ENCODE results near the gene CENPN. TPM values are rescaled to one million over a fixed set of nuclear protein-coding genes. Genes with fewer than 3 reads are reported as not detected.

Gene CENPN, protein sequence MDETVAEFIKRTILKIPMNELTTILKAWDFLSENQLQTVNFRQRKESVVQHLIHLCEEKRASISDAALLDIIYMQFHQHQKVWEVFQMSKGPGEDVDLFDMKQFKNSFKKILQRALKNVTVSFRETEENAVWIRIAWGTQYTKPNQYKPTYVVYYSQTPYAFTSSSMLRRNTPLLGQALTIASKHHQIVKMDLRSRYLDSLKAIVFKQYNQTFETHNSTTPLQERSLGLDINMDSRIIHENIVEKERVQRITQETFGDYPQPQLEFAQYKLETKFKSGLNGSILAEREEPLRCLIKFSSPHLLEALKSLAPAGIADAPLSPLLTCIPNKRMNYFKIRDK
- total RNA-seq (1 to 10 TPM; 8.7 to 9.7 TPM), total RNA-seq (2.1 to 97.7 (median 8.1) reads per million in 172 experiments)
- 3.0 TPM for polyA plus RNA-seq (2013, experiment 1 of 2)
- 4.8 TPM for polyA plus RNA-seq (2013, experiment 2 of 2)

DNA sequence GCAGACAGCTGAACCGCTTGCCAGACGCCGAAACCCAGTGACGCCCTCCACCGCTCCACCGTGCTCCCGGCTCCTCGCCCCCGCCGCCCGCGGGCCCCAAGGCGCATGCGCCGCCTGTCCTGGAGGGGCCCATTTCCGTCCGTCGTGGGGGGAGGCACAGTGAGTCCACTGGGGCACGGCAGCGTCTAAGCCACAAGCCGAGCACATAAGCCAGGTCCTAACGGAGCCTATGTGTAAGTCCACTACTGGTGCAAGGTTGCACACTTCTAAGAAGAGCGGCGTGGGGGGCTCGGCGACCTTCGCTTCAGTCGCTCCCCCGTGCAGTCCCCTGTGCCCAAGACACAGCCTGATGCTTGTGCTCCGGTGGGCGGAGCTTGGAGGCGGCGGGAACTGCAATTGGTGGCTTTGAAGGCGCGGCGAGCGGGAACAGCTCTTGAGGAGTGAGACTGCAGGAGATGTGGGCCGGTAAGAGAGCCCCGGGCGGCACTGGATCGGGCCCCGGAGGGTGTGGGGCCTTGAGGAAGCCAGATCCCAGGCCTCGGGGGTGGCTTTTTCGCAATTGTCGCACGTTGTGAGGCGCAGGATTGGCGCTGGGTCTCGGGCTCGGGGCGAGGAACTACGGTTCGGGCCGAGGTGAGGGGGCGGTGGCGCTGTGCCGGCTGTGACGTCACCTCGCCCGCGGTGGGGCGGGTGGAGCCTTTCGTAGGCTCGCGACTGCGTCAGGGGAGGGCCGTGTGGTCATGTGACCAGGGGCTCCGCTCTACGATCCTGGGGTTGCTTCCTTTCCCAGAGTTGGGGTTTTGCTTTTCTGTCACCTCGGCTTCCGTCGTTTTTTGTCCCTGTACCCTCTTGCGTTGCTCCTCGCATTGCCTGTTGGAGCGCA, at the start of gene CENPN, which contains the start of gene CMC2:
Gene CENPN (plus strand): TSS at position 402 of the 883 bp plus-strand sequence. CDS start 4,726 bp downstream, outside the sequence.
Gene CMC2 (minus strand): TSS at position 73 of the 883 bp plus-strand sequence. CDS start 9,491 bp downstream, outside the sequence.
- no peaks in the 10 kb centered on the region for H3K36me3 ChIP-seq (ENCODE audit: insufficient read depth, low read length)
- peaks cover 18% of the 10 kb centered on the region for H3K36me3 Mint-ChIP-seq (ENCODE audit: low read depth)
- POLR2A ChIA-PET = interaction anchor here (0.7 to 3.3 kb wide), 11 partner anchors 10 to 712 kb away, joined by 3 to 39 read pairs (median 5); partner anchors contain the start of genes ATMIN, C16orf46 and GAN
- H3K27me3 ChIP-seq (ENCODE audit: control insufficient read depth in 1 of 2, insufficient read depth in 2 of 2, low read length in 2 of 2) = no peaks in the 10 kb centered on the region
- CTCF ChIA-PET = interaction anchor here (1.2 to 7.9 kb wide), 2 partner anchors 9 to 29 kb away, joined by 4 to 80 read pairs; partner anchors contain the start of gene ATMIN
- H3K9me3 ChIP-seq (ENCODE audit: control insufficient read depth in 1 of 2, insufficient read depth in 1 of 2, low read length in 2 of 2) = no peaks in the 10 kb centered on the region
- H3K27ac ChIP-seq (ENCODE audit: low read depth in 1 of 2, low read length in 2 of 2) = peak within 1 kb of the TSS; percentile 94 to 99
- H3K4me1 ChIP-seq (ENCODE audit: insufficient read depth, low read length) = peaks cover 39% of the 10 kb centered on the region
- H3K4me3 Mint-ChIP-seq = peak within 1 kb of the TSS; percentile 90
- H3K4me1 Mint-ChIP-seq (ENCODE audit: low read depth) = peaks cover 46% of the 10 kb centered on the region
- H3K9me3 Mint-ChIP-seq = no peaks in the 10 kb centered on the region
- peak within 1 kb of the TSS; percentile 79 for H3K4me3 ChIP-seq (ENCODE audit: low read length)
- ATAC-seq (ENCODE audit: poor library complexity) (peak; percentile 77), DNase-seq (peak; percentile 96 to 99 (median 98))
- intact Hi-C loops (cut with DNase I, micrococcal nuclease) = loop anchor here (1.0 to 10.0 kb wide), 8 partner anchors 28 to 1158 kb away; partner anchors contain the start of genes C16orf46 (in 2 of the 2), GCSH (in 2 of the 2), ATMIN (in 1 of the 2) and CDYL2 (in 1 of the 2)
- TF ChIP-seq CTCF (IDR thresholded peaks at IDR 0.05) = no peak
- peak within 1 kb of the TSS; percentile 99 for H3K27ac Mint-ChIP-seq
- no peaks in the 10 kb centered on the region for H3K27me3 Mint-ChIP-seq

DNA sequence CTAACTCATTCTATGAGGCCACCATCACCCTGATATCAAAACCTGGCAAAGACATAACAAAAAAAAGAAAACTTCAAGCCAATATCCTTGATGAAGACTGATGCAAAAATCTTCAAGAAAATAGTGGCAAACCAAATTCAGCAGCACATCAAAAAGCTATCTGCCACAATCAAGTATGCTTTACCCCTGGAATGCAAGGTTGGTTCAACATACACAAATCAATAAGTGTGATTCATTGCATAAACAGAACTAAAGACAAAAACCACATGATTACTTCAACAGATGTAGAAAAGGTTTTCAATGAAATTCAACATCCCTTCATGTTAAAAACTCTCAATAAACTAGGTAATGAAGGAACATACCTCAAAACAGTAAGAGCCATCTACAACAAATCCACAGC, 48.7 kb upstream of the CENPN start:
- ATAC-seq (ENCODE audit: poor library complexity) (no peak), DNase-seq (no peak)
- TF ChIP-seq CTCF (IDR thresholded peaks at IDR 0.05) = no peak
- H3K9me3 Mint-ChIP-seq = peaks cover 40% of the 10 kb centered on the region
- H3K4me1 ChIP-seq (ENCODE audit: insufficient read depth, low read length) = no peaks in the 10 kb centered on the region
- H3K4me3 Mint-ChIP-seq = no peak overlapping the region
- no peaks in the 10 kb centered on the region for H3K36me3 ChIP-seq (ENCODE audit: insufficient read depth, low read length)
- peaks cover 12 to 29% of the 10 kb centered on the region in 2 experiments for H3K9me3 ChIP-seq (ENCODE audit: control insufficient read depth in 1 of 2, insufficient read depth in 1 of 2, low read length in 2 of 2)
- no peaks in the 10 kb centered on the region for H3K4me1 Mint-ChIP-seq (ENCODE audit: low read depth)
- ChIA-PET POLR2A (no interaction called here), CTCF (no interaction called here)
- intact Hi-C loops (cut with DNase I, micrococcal nuclease) = no loop called here
- H3K27ac Mint-ChIP-seq = no peak overlapping the region
- H3K27me3 Mint-ChIP-seq = no peaks in the 10 kb centered on the region
- H3K36me3 Mint-ChIP-seq (ENCODE audit: low read depth) = peaks cover 16% of the 10 kb centered on the region
- no peaks in the 10 kb centered on the region for H3K27me3 ChIP-seq (ENCODE audit: control insufficient read depth in 1 of 2, insufficient read depth in 2 of 2, low read length in 2 of 2)
- no peak overlapping the region for H3K4me3 ChIP-seq (ENCODE audit: low read length)
- no peak overlapping the region for H3K27ac ChIP-seq (ENCODE audit: low read depth in 1 of 2, low read length in 2 of 2)

GRCh38 chr16:80962879-80963278, 44.1 kb upstream of the CENPN start:
- H3K36me3 Mint-ChIP-seq (ENCODE audit: low read depth) = peaks cover 10% of the 10 kb centered on the region
- ChIA-PET POLR2A (no interaction called here), CTCF (interaction anchor here (0.7 kb wide), 1 partner anchor 173 kb away, joined by 3 read pairs; no protein-coding TSS in a partner anchor)
- H3K4me3 Mint-ChIP-seq = no peak overlapping the region
- Histone ChIP-seq H3K27ac (ENCODE audit: low read depth in 1 of 2, low read length in 2 of 2) (no peak overlapping the region), H3K36me3 (ENCODE audit: insufficient read depth, low read length) (no peaks in the 10 kb centered on the region), H3K9me3 (ENCODE audit: control insufficient read depth in 1 of 2, insufficient read depth in 1 of 2, low read length in 2 of 2) (peaks cover 0 to 24% of the 10 kb centered on the region in 2 experiments), H3K4me3 (ENCODE audit: low read length) (no peak overlapping the region), H3K4me1 (ENCODE audit: insufficient read depth, low read length) (no peaks in the 10 kb centered on the region), H3K27me3 (ENCODE audit: control insufficient read depth in 1 of 2, insufficient read depth in 2 of 2, low read length in 2 of 2) (no peaks in the 10 kb centered on the region)
- H3K27me3 Mint-ChIP-seq = no peaks in the 10 kb centered on the region
- no peak for TF ChIP-seq CTCF (IDR thresholded peaks at IDR 0.05)
- no peak for ATAC-seq (ENCODE audit: poor library complexity)
- peaks cover 21% of the 10 kb centered on the region for H3K9me3 Mint-ChIP-seq
- H3K27ac Mint-ChIP-seq = no peak overlapping the region
- intact Hi-C loops (cut with DNase I, micrococcal nuclease) = no loop called here
- no peaks in the 10 kb centered on the region for H3K4me1 Mint-ChIP-seq (ENCODE audit: low read depth)
- DNase-seq = no peak

All from CD4-positive, alpha-beta T cell (primary cell).